ENCODE data around the gene KHDRBS2. TPM values are rescaled to one million over a fixed set of nuclear protein-coding genes. Genes with fewer than 3 reads are reported as not detected.

KHDRBS2 gene
- total and polyA plus RNA-seq, 7 donors, result 0.16 to 0.69 (median 0.36) TPM; not detected in 2

- Histone ChIP-seq H3K4me3 (no peak overlapping the region), H3K27ac (no peak overlapping the region), H3K27me3 (no peaks in the 10 kb centered on the region), H3K36me3 (no peaks in the 10 kb centered on the region), H3K9me3 (no peaks in the 10 kb centered on the region), H3K4me1 (no peaks in the 10 kb centered on the region)
- intact Hi-C loops (cut with DNase I), result no loop called here
- TF ChIP-seq EP300 (IDR thresholded peaks at IDR 0.05), result no peak
- TF ChIP-seq POLR2A (IDR thresholded peaks at IDR 0.05), result no peak
- no peak for TF ChIP-seq POLR2AphosphoS5 (IDR thresholded peaks at IDR 0.05)
- no peak for TF ChIP-seq CTCF (IDR thresholded peaks at IDR 0.05)
- no peak for DNase-seq
- WGBS, 2 donors, result 71 to 83% methylated on average over 1 of the region's 1 CpG
These were observed 10.5 kb upstream of the KHDRBS2 start for GRCh38 chr6:62296541-62296940.

DNA sequence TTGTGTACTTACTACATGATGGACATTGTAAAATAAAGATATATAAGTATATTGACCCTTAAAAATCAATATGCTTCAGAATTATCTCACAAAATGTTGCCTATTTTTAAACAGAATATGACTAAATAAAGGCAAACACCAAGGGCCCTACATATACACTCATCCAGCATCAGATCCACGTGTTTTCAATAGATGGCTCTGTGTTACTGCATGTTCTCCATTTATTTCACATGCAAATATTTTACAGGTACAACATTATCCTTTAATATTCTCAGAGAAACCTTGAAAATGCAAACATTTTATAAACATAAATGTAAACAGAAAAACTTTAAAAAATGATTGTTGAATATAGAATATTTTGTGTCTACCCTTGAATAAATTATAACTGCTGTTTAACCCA, 2.9 kb upstream of the KHDRBS2 start:
- H3K27ac ChIP-seq, result no peak overlapping the region
- intact Hi-C loops (cut with DNase I), result no loop called here
- H3K36me3 ChIP-seq, result no peaks in the 10 kb centered on the region
- peaks cover 0 to 14% (median 7%) of the 10 kb centered on the region in 4 donors for H3K4me1 ChIP-seq
- peaks cover 9 to 35% (median 18%) of the 10 kb centered on the region in 3 donors for H3K27me3 ChIP-seq
- TF ChIP-seq POLR2A (IDR thresholded peaks at IDR 0.05) (no peak), EP300 (IDR thresholded peaks at IDR 0.05) (no peak), POLR2AphosphoS5 (IDR thresholded peaks at IDR 0.05) (no peak), CTCF (IDR thresholded peaks at IDR 0.05) (no peak)
- 60 to 72% methylated on average over 1 of the region's 1 CpG for WGBS, 2 donors
- DNase-seq, result no peak
- H3K4me3 ChIP-seq, result no peak overlapping the region
- H3K9me3 ChIP-seq, result no peaks in the 10 kb centered on the region

DNA sequence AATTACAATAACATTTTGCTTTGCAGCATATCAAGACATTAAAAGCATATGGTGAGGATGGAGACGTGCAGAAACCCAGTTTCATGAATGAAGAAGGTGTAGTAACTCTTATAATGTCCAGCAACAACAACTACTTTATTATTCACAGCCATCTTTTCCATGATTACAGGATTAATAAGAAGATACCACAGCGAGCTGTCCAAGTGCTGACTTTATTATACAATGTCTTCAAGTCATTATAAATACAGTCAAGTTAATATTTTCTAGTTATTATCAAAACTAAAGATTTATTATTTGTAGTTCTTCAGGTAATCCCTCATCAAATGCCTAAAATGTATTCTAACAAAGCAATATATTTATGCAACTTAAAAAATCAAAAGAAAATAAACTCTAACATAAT, 2.5 kb upstream of the KHDRBS2 start:
- TF ChIP-seq POLR2AphosphoS5 (IDR thresholded peaks at IDR 0.05), result no peak
- TF ChIP-seq CTCF (IDR thresholded peaks at IDR 0.05), result no peak
- TF ChIP-seq EP300 (IDR thresholded peaks at IDR 0.05), result no peak
- TF ChIP-seq POLR2A (IDR thresholded peaks at IDR 0.05), result no peak
- Histone ChIP-seq H3K9me3 (no peaks in the 10 kb centered on the region), H3K27me3 (peaks cover 9 to 35% (median 18%) of the 10 kb centered on the region in 3 donors), H3K4me1 (peaks cover 0 to 14% (median 7%) of the 10 kb centered on the region in 4 donors), H3K27ac (no peak overlapping the region), H3K36me3 (no peaks in the 10 kb centered on the region), H3K4me3 (no peak overlapping the region)
- no peak for DNase-seq
- WGBS, 2 donors, result 75 to 76% methylated on average over 2 of the region's 2 CpGs
- intact Hi-C loops (cut with DNase I), result no loop called here

DNA sequence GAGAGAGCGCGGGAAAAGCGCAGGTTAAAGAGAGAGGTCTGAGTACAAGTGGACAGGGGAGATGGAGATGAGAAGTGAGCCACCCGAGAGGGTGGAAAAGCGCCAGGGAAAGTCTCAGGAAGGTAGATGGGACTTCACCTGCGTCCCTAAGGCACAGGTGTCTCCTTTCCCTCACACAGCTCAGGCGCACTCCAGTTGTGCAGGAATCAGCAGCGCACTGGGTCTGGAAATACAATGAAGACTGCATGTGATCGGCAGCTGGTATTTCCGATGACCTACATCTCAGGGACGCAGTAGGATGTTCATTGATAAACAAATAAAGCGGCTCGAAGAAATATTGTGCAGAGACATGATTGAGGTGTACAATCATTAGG, 432 bp upstream of the KHDRBS2 start:
- Histone ChIP-seq H3K4me1 (peaks cover 0 to 14% (median 7%) of the 10 kb centered on the region in 4 donors), H3K27ac (no peak overlapping the region), H3K27me3 (peaks cover 9 to 35% (median 18%) of the 10 kb centered on the region in 3 donors), H3K9me3 (no peaks in the 10 kb centered on the region), H3K36me3 (no peaks in the 10 kb centered on the region), H3K4me3 (peak overlapping the region in 3 of 4 donors; percentile 29 to 44 (median 41))
- DNase-seq, result no peak
- intact Hi-C loops (cut with DNase I), result no loop called here
- 1 to 2% methylated on average over 13 of the region's 13 CpGs for WGBS, 2 donors
- TF ChIP-seq POLR2AphosphoS5 (IDR thresholded peaks at IDR 0.05) (no peak), EP300 (IDR thresholded peaks at IDR 0.05) (no peak), POLR2A (IDR thresholded peaks at IDR 0.05) (no peak), CTCF (IDR thresholded peaks at IDR 0.05) (no peak)

DNA sequence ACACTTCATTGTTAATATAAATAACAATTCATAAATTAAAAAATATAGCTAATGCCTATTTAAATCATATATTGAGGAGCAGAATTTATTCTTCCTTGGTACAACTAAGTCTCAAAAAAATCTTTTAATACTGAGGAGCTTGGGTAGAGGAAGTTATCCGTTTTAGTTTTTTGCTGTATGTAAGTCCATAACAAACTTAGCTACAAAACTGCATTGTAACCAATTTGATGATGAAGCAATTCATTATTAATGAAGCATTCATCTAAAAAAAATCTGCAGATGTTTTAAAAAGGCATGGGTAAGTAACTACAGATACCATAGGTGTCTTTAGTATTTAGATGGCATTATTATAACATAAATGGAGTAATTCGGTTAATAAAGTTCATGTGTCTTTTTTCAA, 1.3 kb downstream of the KHDRBS2 start:
- Histone ChIP-seq H3K9me3 (no peaks in the 10 kb centered on the region), H3K4me1 (peaks cover 0 to 14% (median 7%) of the 10 kb centered on the region in 4 donors), H3K27ac (no peak overlapping the region), H3K4me3 (no peak overlapping the region), H3K27me3 (peaks cover 9 to 35% (median 18%) of the 10 kb centered on the region in 3 donors), H3K36me3 (no peaks in the 10 kb centered on the region)
- TF ChIP-seq EP300 (IDR thresholded peaks at IDR 0.05) (no peak), POLR2A (IDR thresholded peaks at IDR 0.05) (no peak), CTCF (IDR thresholded peaks at IDR 0.05) (no peak), POLR2AphosphoS5 (IDR thresholded peaks at IDR 0.05) (no peak)
- WGBS, 2 donors, result 46 to 51% methylated on average over 2 of the region's 2 CpGs
- DNase-seq, result no peak
- intact Hi-C loops (cut with DNase I), result no loop called here
